HepG2 (cell line): Measurements from ENCODE around the gene ABHD13. TPM values are rescaled to one million over a fixed set of nuclear protein-coding genes. Genes with fewer than 3 reads are reported as not detected.

ENCODE experiments used
- ATF7 ChIP-seq, 2 experiments: fragments of 450-650 bp in 1 of 2; sonication (generic) in 1 of 2; formaldehyde crosslinking in 1 of 2; IDR thresholded peaks; 2 replicates each; pipeline versions ENCODE4 v1.4.0 to v1.6.1; 2016 to 2020; ENCODE audit warnings: antibody characterized with exemption in 1 of 2, mild to moderate bottlenecking in 1 of 2, missing genetic modification reagents in 1 of 2
- CHD2 ChIP-seq: IDR thresholded peaks from 2 replicates; pipeline ENCODE4 v1.6.1; 2011; ENCODE audit warnings: low read depth, low read length, improper control_type of control experiment
- DZIP1 ChIP-seq: sonication (generic); formaldehyde crosslinking; IDR thresholded peaks from 2 replicates; pipeline ENCODE4 v1.5.0; 2020; ENCODE audit warnings: mild to moderate bottlenecking, missing genetic modification reagents
- FOXA1 ChIP-seq, 2 experiments: fragments of 450-650 bp in 1 of 2; sonication (generic) in 1 of 2; formaldehyde crosslinking in 1 of 2; IDR thresholded peaks; 2 replicates each; pipeline versions ENCODE4 v1.4.0 to v1.6.1; 2016 to 2020; ENCODE audit warnings: missing genetic modification reagents in 1 of 2
- JUN ChIP-seq: sonication (generic); formaldehyde crosslinking; IDR thresholded peaks from 2 replicates; pipeline ENCODE4 v1.4.0; 2020; ENCODE audit warnings: mild to moderate bottlenecking, missing genetic modification reagents
- MAZ ChIP-seq, 2 experiments: sonication (generic) in 1 of 2; formaldehyde crosslinking in 1 of 2; IDR thresholded peaks; 2 replicates each; pipeline versions ENCODE4 v1.5.0 to v1.6.1; 2012 to 2020; ENCODE audit warnings: low read depth in 2 of 2, mild to moderate bottlenecking in 2 of 2, borderline replicate concordance in 1 of 2, improper control_type of control experiment in 1 of 2, low read length in 1 of 2, missing genetic modification reagents in 1 of 2, moderate library complexity in 1 of 2
- SP1 ChIP-seq, 2 experiments: fragments of 450-650 bp in 1 of 2; sonication (generic) in 1 of 2; formaldehyde crosslinking in 1 of 2; IDR thresholded peaks; 2 replicates each; pipeline versions ENCODE4 v1.4.0 to v1.6.1; 2016 to 2020; ENCODE audit warnings: missing genetic modification reagents in 1 of 2
- ZBTB7A ChIP-seq: sonication (generic); formaldehyde crosslinking; IDR thresholded peaks from 2 replicates; pipeline ENCODE4 v1.8.0; 2022; ENCODE audit warnings: mild to moderate bottlenecking, missing genetic modification reagents
- ZNF180 ChIP-seq: sonication (generic); formaldehyde crosslinking; IDR thresholded peaks from 2 replicates; pipeline ENCODE4 v1.4.0; 2020; ENCODE audit warnings: low read depth, missing genetic modification reagents, borderline replicate concordance
- ZNF20 ChIP-seq: sonication (generic); formaldehyde crosslinking; IDR thresholded peaks from 2 replicates; pipeline ENCODE4 v1.4.0; 2020; ENCODE audit warnings: mild to moderate bottlenecking, moderate library complexity, missing genetic modification reagents
- ZNF598 ChIP-seq: sonication (generic); formaldehyde crosslinking; IDR thresholded peaks from 2 replicates; pipeline ENCODE4 v1.5.1; 2020; ENCODE audit warnings: mild to moderate bottlenecking, missing genetic modification reagents, borderline replicate concordance
- ZNF678 ChIP-seq: sonication (generic); formaldehyde crosslinking; IDR thresholded peaks from 2 replicates; pipeline ENCODE4 v1.4.0; 2020; ENCODE audit warnings: mild to moderate bottlenecking, missing genetic modification reagents
- ZNF878 ChIP-seq: sonication (generic); formaldehyde crosslinking; IDR thresholded peaks from 2 replicates; pipeline ENCODE4 v1.8.1; 2023; ENCODE audit warnings: mild to moderate bottlenecking, missing genetic modification reagents, moderate library complexity
- polyA plus RNA-seq, 8 experiments: library from polyadenylated mRNA; depleted of rRNA in 3 of 8; stranded (reverse) in 7 of 8; unstranded in 1 of 8; fragments of >200 nt; fragmentation: Illumina TruSeq in 4 of 8; extraction: Trizol in 4 of 8; gene quantifications; 2 replicates each; pipeline versions ENCODE4 v1.2.1 to v1.2.3, GENCODE V29; 2011 to 2016; ENCODE audit warnings: low read depth in 4 of 8, missing spikeins in 1 of 8, mixed read lengths in 1 of 8; ENCODE audit not compliant: insufficient read depth in 1 of 8
- total RNA-seq, 5 experiments: library from RNA; depleted of rRNA; stranded (reverse); fragments of >200 nt; fragmentation: Illumina TruSeq; extraction: Trizol; gene quantifications; 2 replicates each; pipeline ENCODE4 v1.2.3, GENCODE V29; 2016; ENCODE audit warnings: low read depth in 1 of 5
- TF ChIP-seq, protein P1 (sequence below): sonication (generic); formaldehyde crosslinking; IDR thresholded peaks from 2 replicates; pipeline ENCODE4 v1.4.0; 2020; ENCODE audit warnings: missing genetic modification reagents
- TF ChIP-seq, protein P2 (sequence below): sonication (generic); formaldehyde crosslinking; conservative IDR thresholded peaks from 2 replicates; pipeline ENCODE4 v1.4.0; 2020; ENCODE audit warnings: missing genetic modification reagents
- TF ChIP-seq, protein P3 (sequence below): sonication (generic); formaldehyde crosslinking; IDR thresholded peaks from 2 replicates; pipeline ENCODE4 v1.8.0; 2022; ENCODE audit warnings: mild to moderate bottlenecking, missing genetic modification reagents, borderline replicate concordance
- TF ChIP-seq, protein P4 (sequence below): sonication (generic); formaldehyde crosslinking; conservative IDR thresholded peaks from 2 replicates; pipeline ENCODE4 v1.8.0; 2022; ENCODE audit warnings: low read depth, missing genetic modification reagents

ABHD13 gene
- total and polyA plus RNA-seq, 2 of the 13 experiments (the other 11 are each of a cell fraction or from before 2014, with no cell fraction given), result 4.3 to 6.2 TPM

- no peak for TF ChIP-seq FOXA1 (IDR thresholded peaks at IDR 0.05)
- peak; percentile 44; the same call in 1 of the 2 replicates for TF ChIP-seq FOXA1 (CRISPR knock-in tag; IDR thresholded peaks at IDR 0.05)
- TF ChIP-seq ZNF878, result no peak
- TF ChIP-seq, protein P1, sequence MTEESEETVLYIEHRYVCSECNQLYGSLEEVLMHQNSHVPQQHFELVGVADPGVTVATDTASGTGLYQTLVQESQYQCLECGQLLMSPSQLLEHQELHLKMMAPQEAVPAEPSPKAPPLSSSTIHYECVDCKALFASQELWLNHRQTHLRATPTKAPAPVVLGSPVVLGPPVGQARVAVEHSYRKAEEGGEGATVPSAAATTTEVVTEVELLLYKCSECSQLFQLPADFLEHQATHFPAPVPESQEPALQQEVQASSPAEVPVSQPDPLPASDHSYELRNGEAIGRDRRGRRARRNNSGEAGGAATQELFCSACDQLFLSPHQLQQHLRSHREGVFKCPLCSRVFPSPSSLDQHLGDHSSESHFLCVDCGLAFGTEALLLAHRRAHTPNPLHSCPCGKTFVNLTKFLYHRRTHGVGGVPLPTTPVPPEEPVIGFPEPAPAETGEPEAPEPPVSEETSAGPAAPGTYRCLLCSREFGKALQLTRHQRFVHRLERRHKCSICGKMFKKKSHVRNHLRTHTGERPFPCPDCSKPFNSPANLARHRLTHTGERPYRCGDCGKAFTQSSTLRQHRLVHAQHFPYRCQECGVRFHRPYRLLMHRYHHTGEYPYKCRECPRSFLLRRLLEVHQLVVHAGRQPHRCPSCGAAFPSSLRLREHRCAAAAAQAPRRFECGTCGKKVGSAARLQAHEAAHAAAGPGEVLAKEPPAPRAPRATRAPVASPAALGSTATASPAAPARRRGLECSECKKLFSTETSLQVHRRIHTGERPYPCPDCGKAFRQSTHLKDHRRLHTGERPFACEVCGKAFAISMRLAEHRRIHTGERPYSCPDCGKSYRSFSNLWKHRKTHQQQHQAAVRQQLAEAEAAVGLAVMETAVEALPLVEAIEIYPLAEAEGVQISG (CRISPR knock-in tag), result peak; percentile 49; the same call in 1 of the 2 replicates
- TF ChIP-seq SP1 (IDR thresholded peaks at IDR 0.05), result no peak
- no peak for TF ChIP-seq SP1 (CRISPR knock-in tag; IDR thresholded peaks at IDR 0.05)
- TF ChIP-seq ZNF598 (CRISPR knock-in tag), result no peak
- TF ChIP-seq MAZ (IDR thresholded peaks at IDR 0.05; ENCODE audit: borderline replicate concordance, low read depth, low read length), result no peak
- 0 out of 2 replicates have a peak, but pooled peaks have one; percentile 44 for TF ChIP-seq MAZ (CRISPR knock-in tag; IDR thresholded peaks at IDR 0.05; ENCODE audit: low read depth)
- TF ChIP-seq DZIP1 (CRISPR knock-in tag), result no peak
- no peak for TF ChIP-seq ATF7 (IDR thresholded peaks at IDR 0.05)
- TF ChIP-seq ATF7 (CRISPR knock-in tag; IDR thresholded peaks at IDR 0.05), result no peak
- TF ChIP-seq, protein P2, sequence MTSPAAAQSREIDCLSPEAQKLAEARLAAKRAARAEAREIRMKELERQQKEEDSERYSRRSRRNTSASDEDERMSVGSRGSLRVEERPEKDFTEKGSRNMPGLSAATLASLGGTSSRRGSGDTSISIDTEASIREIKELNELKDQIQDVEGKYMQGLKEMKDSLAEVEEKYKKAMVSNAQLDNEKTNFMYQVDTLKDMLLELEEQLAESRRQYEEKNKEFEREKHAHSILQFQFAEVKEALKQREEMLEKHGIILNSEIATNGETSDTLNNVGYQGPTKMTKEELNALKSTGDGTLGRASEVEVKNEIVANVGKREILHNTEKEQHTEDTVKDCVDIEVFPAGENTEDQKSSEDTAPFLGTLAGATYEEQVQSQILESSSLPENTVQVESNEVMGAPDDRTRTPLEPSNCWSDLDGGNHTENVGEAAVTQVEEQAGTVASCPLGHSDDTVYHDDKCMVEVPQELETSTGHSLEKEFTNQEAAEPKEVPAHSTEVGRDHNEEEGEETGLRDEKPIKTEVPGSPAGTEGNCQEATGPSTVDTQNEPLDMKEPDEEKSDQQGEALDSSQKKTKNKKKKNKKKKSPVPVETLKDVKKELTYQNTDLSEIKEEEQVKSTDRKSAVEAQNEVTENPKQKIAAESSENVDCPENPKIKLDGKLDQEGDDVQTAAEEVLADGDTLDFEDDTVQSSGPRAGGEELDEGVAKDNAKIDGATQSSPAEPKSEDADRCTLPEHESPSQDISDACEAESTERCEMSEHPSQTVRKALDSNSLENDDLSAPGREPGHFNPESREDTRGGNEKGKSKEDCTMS, result no peak
- no peak for TF ChIP-seq ZNF678 (CRISPR knock-in tag)
- TF ChIP-seq ZNF20 (CRISPR knock-in tag), result no peak
- TF ChIP-seq ZNF180, result no peak
- no peak for TF ChIP-seq JUN (CRISPR knock-in tag)
- TF ChIP-seq, protein P3, sequence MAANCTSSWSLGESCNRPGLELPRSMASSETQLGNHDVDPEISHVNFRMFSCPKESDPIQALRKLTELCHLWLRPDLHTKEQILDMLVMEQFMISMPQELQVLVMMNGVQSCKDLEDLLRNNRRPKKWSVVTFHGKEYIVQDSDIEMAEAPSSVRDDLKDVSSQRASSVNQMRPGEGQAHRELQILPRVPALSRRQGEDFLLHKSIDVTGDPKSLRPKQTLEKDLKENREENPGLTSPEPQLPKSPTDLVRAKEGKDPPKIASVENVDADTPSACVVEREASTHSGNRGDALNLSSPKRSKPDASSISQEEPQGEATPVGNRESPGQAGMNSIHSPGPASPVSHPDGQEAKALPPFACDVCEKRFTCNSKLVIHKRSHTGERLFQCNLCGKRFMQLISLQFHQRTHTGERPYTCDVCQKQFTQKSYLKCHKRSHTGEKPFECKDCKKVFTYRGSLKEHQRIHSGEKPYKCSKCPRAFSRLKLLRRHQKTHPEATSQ, result no peak
- TF ChIP-seq CHD2, result peak; percentile 52
- no peak for TF ChIP-seq ZBTB7A
- TF ChIP-seq, protein P4, sequence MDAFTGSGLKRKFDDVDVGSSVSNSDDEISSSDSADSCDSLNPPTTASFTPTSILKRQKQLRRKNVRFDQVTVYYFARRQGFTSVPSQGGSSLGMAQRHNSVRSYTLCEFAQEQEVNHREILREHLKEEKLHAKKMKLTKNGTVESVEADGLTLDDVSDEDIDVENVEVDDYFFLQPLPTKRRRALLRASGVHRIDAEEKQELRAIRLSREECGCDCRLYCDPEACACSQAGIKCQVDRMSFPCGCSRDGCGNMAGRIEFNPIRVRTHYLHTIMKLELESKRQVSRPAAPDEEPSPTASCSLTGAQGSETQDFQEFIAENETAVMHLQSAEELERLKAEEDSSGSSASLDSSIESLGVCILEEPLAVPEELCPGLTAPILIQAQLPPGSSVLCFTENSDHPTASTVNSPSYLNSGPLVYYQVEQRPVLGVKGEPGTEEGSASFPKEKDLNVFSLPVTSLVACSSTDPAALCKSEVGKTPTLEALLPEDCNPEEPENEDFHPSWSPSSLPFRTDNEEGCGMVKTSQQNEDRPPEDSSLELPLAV, result no peak
Observed at GRCh38 chr13:108215436-108215835, 2.8 kb upstream of the ABHD13 start, which contains the start of gene LIG4 (continued).
